GM18868 (cell line): Measurements from ENCODE around the gene TRDN.
A peak's percentile ranks its signal among the peaks of the same experiment; 100 is the strongest.
"Not testable (repeated sequence)": the region's sequence is repeated elsewhere in the genome, so short reads cannot be mapped to it uniquely, and the experiment has no call there.

Experiments used
- ATAC-seq: cut with Tn5 transposase; IDR thresholded peaks from one replicate; pipeline ENCODE4 v1.9.1; 2021; ENCODE audit warnings: mild to moderate bottlenecking, moderate library complexity; ENCODE audit not compliant: unreplicated experiment

TRDN gene

GRCh38 chr6:123316733-123317323, 319.9 kb downstream of the TRDN start:
- ATAC-seq: peak; percentile 64

GRCh38 chr6:123314459-123314858, 322.3 kb downstream of the TRDN start:
- ATAC-seq: not testable (repeated sequence)

- ATAC-seq: no peak
Observed at GRCh38 chr6:123309130-123309529, 327.6 kb downstream of the TRDN start.

- ATAC-seq: no peak
Observed at GRCh38 chr6:123306334-123306733, 330.4 kb downstream of the TRDN start.

GRCh38 chr6:123295672-123296071, 341.1 kb downstream of the TRDN start:
- ATAC-seq: no peak

GRCh38 chr6:123295181-123295580, 341.6 kb downstream of the TRDN start:
- no peak for ATAC-seq

GRCh38 chr6:123288649-123289048, 348.1 kb downstream of the TRDN start:
- ATAC-seq: no peak

- ATAC-seq: no peak
Observed at GRCh38 chr6:123276546-123276980, 360.2 kb downstream of the TRDN start.

- ATAC-seq: no peak
Observed at GRCh38 chr6:123263981-123264380, 372.8 kb downstream of the TRDN start.

GRCh38 chr6:123240626-123241025, 396.1 kb downstream of the TRDN start:
- ATAC-seq: no peak

GRCh38 chr6:123233336-123233735, 403.4 kb downstream of the TRDN start:
- no peak for ATAC-seq

GRCh38 chr6:123227789-123228188, 409.0 kb downstream of the TRDN start:
- ATAC-seq: not testable (repeated sequence)

- ATAC-seq: no peak
Observed at GRCh38 chr6:123226398-123226797, 410.4 kb downstream of the TRDN start.

GRCh38 chr6:123224077-123224476, 412.7 kb downstream of the TRDN start:
- ATAC-seq: no peak

- no peak for ATAC-seq
Observed at GRCh38 chr6:123223461-123223860, 413.3 kb downstream of the TRDN start.

GRCh38 chr6:123215211-123215610, 421.5 kb downstream of the TRDN start:
- no peak for ATAC-seq

- no peak for ATAC-seq
Observed at GRCh38 chr6:123214433-123214832, 422.3 kb downstream of the TRDN start.

- ATAC-seq: no peak
Observed at GRCh38 chr6:123213921-123214320, 422.8 kb downstream of the TRDN start.

GRCh38 chr6:123211777-123212545, 424.8 kb downstream of the TRDN start:
- ATAC-seq: no peak

- ATAC-seq: no peak
Observed at GRCh38 chr6:123210645-123211044, 426.1 kb downstream of the TRDN start.

GRCh38 chr6:123207967-123208510, 428.7 kb downstream of the TRDN start:
- ATAC-seq: no peak

GRCh38 chr6:123203928-123204327, 432.8 kb downstream of the TRDN start:
- ATAC-seq: no peak
